Esophagus muscularis mucosa (tissue), 4 donors: ENCODE data around the gene IP6K1.

Experiments used
- EP300 ChIP-seq: sonication (generic); formaldehyde crosslinking; IDR thresholded peaks from one replicate; pipeline ENCODE4 v1.6.1; 2017; ENCODE audit warnings: antibody characterized with exemption
- POLR2A ChIP-seq: fragments of 450-650 bp; IDR thresholded peaks from one replicate; pipeline ENCODE4 v1.6.1; 2017; ENCODE audit warnings: antibody characterized with exemption, moderate library complexity, mild to moderate bottlenecking, low read depth
- POLR2AphosphoS5 ChIP-seq, 2 donors: sonication (generic); formaldehyde crosslinking; IDR thresholded peaks; one replicate each; pipeline ENCODE4 v1.6.1; 2017; ENCODE audit warnings: antibody characterized with exemption in 2 of 2
- TF ChIP-seq, protein P1 (sequence below), 3 experiments: fragments of 200-600 bp in 2 of 3; fragments of 450-650 bp in 1 of 3; sonication (generic) in 2 of 3; IDR thresholded peaks; one replicate each; pipeline ENCODE4 v1.5.1; 2017 to 2019; ENCODE audit warnings: antibody characterized with exemption in 3 of 3, mild to moderate bottlenecking in 2 of 3, moderate library complexity in 1 of 3

DNA sequence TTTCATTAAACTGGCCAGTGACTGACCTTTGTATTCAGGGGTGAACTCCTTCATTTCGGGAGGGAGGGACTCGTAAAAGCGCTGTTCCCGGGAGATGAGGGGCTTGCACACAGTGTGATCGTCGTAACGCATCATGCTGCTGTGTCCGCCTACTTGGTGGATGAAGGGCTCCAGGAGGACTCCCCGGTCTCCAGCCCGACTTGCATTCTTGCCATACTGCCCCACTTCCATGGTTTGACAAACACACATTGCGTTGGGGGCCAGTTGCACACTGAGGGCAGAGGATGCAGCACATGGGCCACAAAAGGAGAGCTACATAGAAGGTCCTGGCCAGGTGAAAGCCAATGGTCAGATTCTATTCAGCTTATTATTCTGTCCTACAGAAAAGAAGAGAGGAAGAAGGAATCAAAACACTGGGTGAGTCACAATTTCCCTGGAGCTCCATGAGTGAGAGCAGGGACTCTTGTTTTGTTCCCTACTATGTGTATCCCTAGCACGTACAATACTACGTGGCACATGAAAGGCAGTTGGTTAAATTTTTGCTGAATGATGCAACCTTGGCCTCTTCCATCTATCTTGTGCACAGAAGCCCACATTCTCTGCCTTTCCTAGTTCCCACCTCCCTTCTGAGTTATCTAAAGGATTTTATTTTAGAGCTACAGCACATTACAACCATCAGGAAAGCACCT, 38.4 kb downstream of the IP6K1 start:
- TF ChIP-seq POLR2A = no peak
- TF ChIP-seq POLR2AphosphoS5 (IDR thresholded peaks at IDR 0.05) = peak in 1 of 2 donors; percentile 17
- TF ChIP-seq, protein P1, sequence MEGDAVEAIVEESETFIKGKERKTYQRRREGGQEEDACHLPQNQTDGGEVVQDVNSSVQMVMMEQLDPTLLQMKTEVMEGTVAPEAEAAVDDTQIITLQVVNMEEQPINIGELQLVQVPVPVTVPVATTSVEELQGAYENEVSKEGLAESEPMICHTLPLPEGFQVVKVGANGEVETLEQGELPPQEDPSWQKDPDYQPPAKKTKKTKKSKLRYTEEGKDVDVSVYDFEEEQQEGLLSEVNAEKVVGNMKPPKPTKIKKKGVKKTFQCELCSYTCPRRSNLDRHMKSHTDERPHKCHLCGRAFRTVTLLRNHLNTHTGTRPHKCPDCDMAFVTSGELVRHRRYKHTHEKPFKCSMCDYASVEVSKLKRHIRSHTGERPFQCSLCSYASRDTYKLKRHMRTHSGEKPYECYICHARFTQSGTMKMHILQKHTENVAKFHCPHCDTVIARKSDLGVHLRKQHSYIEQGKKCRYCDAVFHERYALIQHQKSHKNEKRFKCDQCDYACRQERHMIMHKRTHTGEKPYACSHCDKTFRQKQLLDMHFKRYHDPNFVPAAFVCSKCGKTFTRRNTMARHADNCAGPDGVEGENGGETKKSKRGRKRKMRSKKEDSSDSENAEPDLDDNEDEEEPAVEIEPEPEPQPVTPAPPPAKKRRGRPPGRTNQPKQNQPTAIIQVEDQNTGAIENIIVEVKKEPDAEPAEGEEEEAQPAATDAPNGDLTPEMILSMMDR (IDR thresholded peaks at IDR 0.05) = no peak
- TF ChIP-seq EP300 = no peak
